Smooth muscle cell (in vitro differentiated cells): ENCODE data around the gene WNT8A. TPM values are rescaled to one million over a fixed set of nuclear protein-coding genes. Genes with fewer than 3 reads are reported as not detected.

ENCODE experiments used
- DNase-seq: peaks from one replicate; lab custom pipeline; 2025; ENCODE audit not compliant: unreplicated experiment; lab: John Stamatoyannopoulos, UW
- H2AFZ ChIP-seq: fragments of 200-600 bp; sonication (generic); 2 replicates; pipeline ENCODE4 v1.6.0; 2016; ENCODE audit warnings: antibody characterized with exemption, low read depth, mild to moderate bottlenecking
- H3F3A ChIP-seq: fragments of 200-600 bp; sonication (generic); 2 replicates; pipeline ENCODE4 v1.6.0; 2017; ENCODE audit warnings: antibody characterized with exemption, low read depth
- H3K27ac ChIP-seq: fragments of 200-600 bp; sonication (generic); 2 replicates; pipeline ENCODE4 v1.5.1; 2016; ENCODE audit warnings: low read depth, mild to moderate bottlenecking
- H3K27me3 ChIP-seq: fragments of 200-600 bp; sonication (generic); 2 replicates; pipeline ENCODE4 v1.6.1; 2016; ENCODE audit warnings: low read depth, mild to moderate bottlenecking
- H3K36me3 ChIP-seq: fragments of 200-600 bp; sonication (generic); 2 replicates; pipeline ENCODE4 v1.5.1; 2016; ENCODE audit warnings: low read depth
- H3K4me1 ChIP-seq: fragments of 200-600 bp; sonication (generic); 2 replicates; pipeline ENCODE4 v1.5.1; 2016; ENCODE audit warnings: low read depth
- H3K4me2 ChIP-seq: fragments of 200-600 bp; sonication (generic); 2 replicates; pipeline ENCODE4 v1.6.0; 2016; ENCODE audit warnings: mild to moderate bottlenecking
- H3K4me3 ChIP-seq: fragments of 200-600 bp; sonication (generic); 2 replicates; pipeline ENCODE4 v1.5.1; 2016; ENCODE audit warnings: mild to moderate bottlenecking
- H3K79me2 ChIP-seq: fragments of 200-600 bp; sonication (generic); 2 replicates; pipeline ENCODE4 v1.6.0; 2016; ENCODE audit warnings: low read depth, mild to moderate bottlenecking
- H3K9ac ChIP-seq: fragments of 200-600 bp; sonication (generic); 2 replicates; pipeline ENCODE4 v1.6.0; 2016; ENCODE audit warnings: low read depth
- H3K9me3 ChIP-seq: fragments of 200-600 bp; sonication (generic); replicated peaks from 2 replicates; pipeline ENCODE4 v1.5.1; 2016; ENCODE audit warnings: low read depth
- H4K20me1 ChIP-seq: fragments of 200-600 bp; sonication (generic); 2 replicates; pipeline ENCODE4 v1.6.0; 2016; ENCODE audit warnings: low read depth
- CTCF ChIP-seq: fragments of 200-600 bp; sonication (generic); IDR thresholded peaks from 2 replicates; pipeline ENCODE4 v1.5.1; 2017; ENCODE audit warnings: borderline replicate concordance, mild to moderate bottlenecking, antibody characterized with exemption; ENCODE audit not compliant: insufficient read depth, poor library complexity, severe bottlenecking
- WGBS: methylation state at CpG from one replicate; pipeline ENCODE4 v1.1.7; 2016; ENCODE audit warnings: low lambda C conversion rate; 5-methylcytosine and 5-hydroxymethylcytosine counted together
- polyA plus RNA-seq: library from polyadenylated mRNA; unstranded; fragments of >200 nt; fragmentation: Nextera tagmentation; extraction: Ambion mirVana; gene quantifications from 2 replicates; pipeline ENCODE4 v1.2.1, GENCODE V29; 2016
- total RNA-seq: library from RNA; depleted of rRNA; stranded (reverse); fragments of >200 nt; gene quantifications from 2 replicates; pipeline ENCODE4 v1.2.3, GENCODE V29; 2014

The WNT8A gene
- total and polyA plus RNA-seq, 2 experiments from 2014 or later: not detected

GRCh38 chr5:138092301-138092700 lies 8.5 kb downstream of the WNT8A start:
- Histone ChIP-seq H3K9me3 (no peaks in the 10 kb centered on the region), H3F3A (no peaks in the 10 kb centered on the region), H3K4me2 (no peak overlapping the region), H2AFZ (no peak overlapping the region), H4K20me1 (no peaks in the 10 kb centered on the region), H3K9ac (no peak overlapping the region), H3K27ac (no peak overlapping the region), H3K36me3 (no peaks in the 10 kb centered on the region), H3K27me3 (peaks cover 7% of the 10 kb centered on the region), H3K4me1 (no peaks in the 10 kb centered on the region), H3K4me3 (no peak overlapping the region), H3K79me2 (no peaks in the 10 kb centered on the region)
- no peak for DNase-seq
- no peak for TF ChIP-seq CTCF
- WGBS: 40% methylated on average over 1 of the region's 1 CpG

GRCh38 chr5:138093036-138093435 lies 9.2 kb downstream of the WNT8A start:
- no peak overlapping the region for H3K27ac ChIP-seq
- H3K27me3 ChIP-seq: peaks cover 7% of the 10 kb centered on the region
- DNase-seq: no peak
- no peaks in the 10 kb centered on the region for H3K9me3 ChIP-seq
- WGBS: 68% methylated on average over 1 of the region's 1 CpG
- H3K4me3 ChIP-seq: no peak overlapping the region
- no peak overlapping the region for H3K4me2 ChIP-seq
- H3K4me1 ChIP-seq: no peaks in the 10 kb centered on the region
- H3K79me2 ChIP-seq: no peaks in the 10 kb centered on the region
- no peaks in the 10 kb centered on the region for H4K20me1 ChIP-seq
- no peaks in the 10 kb centered on the region for H3F3A ChIP-seq
- no peak overlapping the region for H3K9ac ChIP-seq
- H3K36me3 ChIP-seq: no peaks in the 10 kb centered on the region
- no peak for TF ChIP-seq CTCF
- H2AFZ ChIP-seq: no peak overlapping the region

- Histone ChIP-seq H3K27ac (no peak overlapping the region), H3F3A (no peaks in the 10 kb centered on the region), H3K36me3 (no peaks in the 10 kb centered on the region), H3K4me1 (no peaks in the 10 kb centered on the region), H3K9me3 (no peaks in the 10 kb centered on the region), H2AFZ (no peak overlapping the region), H3K4me3 (no peak overlapping the region), H3K27me3 (peaks cover 7% of the 10 kb centered on the region), H3K9ac (no peak overlapping the region), H4K20me1 (no peaks in the 10 kb centered on the region), H3K4me2 (no peak overlapping the region), H3K79me2 (no peaks in the 10 kb centered on the region)
- no peak for DNase-seq
- TF ChIP-seq CTCF: no peak
- WGBS: 14% methylated on average over 4 of the region's 4 CpGs
These were observed 11.5 kb downstream of the WNT8A start for GRCh38 chr5:138095100-138095907.

GRCh38 chr5:138096363-138096762 lies 12.5 kb downstream of the WNT8A start:
- 94% methylated on average over 2 of the region's 2 CpGs for WGBS
- Histone ChIP-seq H3F3A (no peaks in the 10 kb centered on the region), H3K9ac (no peak overlapping the region), H3K27ac (no peak overlapping the region), H3K79me2 (no peaks in the 10 kb centered on the region), H3K36me3 (no peaks in the 10 kb centered on the region), H3K4me3 (no peak overlapping the region), H3K4me1 (no peaks in the 10 kb centered on the region), H3K9me3 (no peaks in the 10 kb centered on the region), H3K27me3 (peaks cover 7% of the 10 kb centered on the region), H4K20me1 (no peaks in the 10 kb centered on the region), H3K4me2 (no peak overlapping the region), H2AFZ (no peak overlapping the region)
- no peak for TF ChIP-seq CTCF
- DNase-seq: no peak
